Measurements from ENCODE around the gene SETX. TPM values are rescaled to one million over a fixed set of nuclear protein-coding genes. Genes with fewer than 3 reads are reported as not detected.

The SETX gene
- total RNA-seq (ENCODE audit: low replicate concordance), result 36.0 and 49.7 TPM in 2 replicates

GRCh38 chr9:132354637-132355355 is at the start of gene SETX:
SETX (minus strand) TSS chr9:132354986; CDS start chr9:132349428, 5,558 bp downstream.
- peak; percentile 100 for DNase-seq (ENCODE audit: low spot score)
- Histone ChIP-seq H3K27me3 (no peaks in the 10 kb centered on the region), H3K79me2 (ENCODE audit: low read depth) (peaks cover 41% of the 10 kb centered on the region)

GRCh38 chr9:132404228-132404881 is 49.6 kb upstream of the SETX start:
- peaks cover 10% of the 10 kb centered on the region for H3F3A ChIP-seq (ENCODE audit: low read depth)
- peaks cover 7% of the 10 kb centered on the region for H3K36me3 ChIP-seq
- H4K20me1 ChIP-seq (ENCODE audit: low read depth), result peaks cover 13% of the 10 kb centered on the region
- peaks cover 7% of the 10 kb centered on the region for H3K4me1 ChIP-seq
- Mint-ChIP-seq H3K9me3 (no peaks in the 10 kb centered on the region), H3K27me3 (ENCODE audit: insufficient read depth, low read depth) (peaks cover 2% of the 10 kb centered on the region), H3K27ac (peak overlapping the region; percentile 7), H3K36me3 (peaks cover 16% of the 10 kb centered on the region), H3K4me3 (peak overlapping the region; percentile 37), H3K4me1 (peaks cover 28% of the 10 kb centered on the region)
- H3K4me3 ChIP-seq, result no peak overlapping the region
- DNase-seq (ENCODE audit: low spot score), result no peak
- TF ChIP-seq CTCF (IDR thresholded peaks at IDR 0.05) (no peak), EZH2phosphoT487 (IDR thresholded peaks at IDR 0.05) (no peak), EZH2 (IDR thresholded peaks at IDR 0.05) (no peak)
- no peak overlapping the region for H3K9ac ChIP-seq
- H3K79me2 ChIP-seq (ENCODE audit: low read depth), result peaks cover 54% of the 10 kb centered on the region
- no peak overlapping the region for H2AFZ ChIP-seq (replicated peaks)
- H3K4me2 ChIP-seq, result no peak overlapping the region
- H3K27ac ChIP-seq, result no peak overlapping the region
- H3K27me3 ChIP-seq, result peaks cover 16% of the 10 kb centered on the region
- H3K9me3 ChIP-seq (ENCODE audit: low read depth), result no peaks in the 10 kb centered on the region

More at GRCh38 chr9:132354637-132355355, at the start of gene SETX:
- Histone ChIP-seq H2AFZ (replicated peaks) (peak within 1 kb of the TSS; percentile 91), H3K27ac (peak within 1 kb of the TSS; percentile 87), H3F3A (ENCODE audit: low read depth) (no peaks in the 10 kb centered on the region), H3K4me1 (peaks cover 9% of the 10 kb centered on the region), H3K9me3 (ENCODE audit: low read depth) (no peaks in the 10 kb centered on the region), H3K4me3 (peak within 1 kb of the TSS; percentile 95), H3K4me2 (peak within 1 kb of the TSS; percentile 98), H4K20me1 (ENCODE audit: low read depth) (peaks cover 26% of the 10 kb centered on the region), H3K9ac (peak within 1 kb of the TSS; percentile 94), H3K36me3 (no peaks in the 10 kb centered on the region)
- peak within 1 kb of the TSS; percentile 69 for H3K27ac Mint-ChIP-seq
- peaks cover 16% of the 10 kb centered on the region for H3K36me3 Mint-ChIP-seq
- peaks cover 23% of the 10 kb centered on the region for H3K4me1 Mint-ChIP-seq
- H3K27me3 Mint-ChIP-seq (ENCODE audit: insufficient read depth, low read depth), result no peaks in the 10 kb centered on the region
- H3K4me3 Mint-ChIP-seq, result peak within 1 kb of the TSS; percentile 93
- no peaks in the 10 kb centered on the region for H3K9me3 Mint-ChIP-seq
- TF ChIP-seq EZH2 (IDR thresholded peaks at IDR 0.05), result no peak
- TF ChIP-seq EZH2phosphoT487 (IDR thresholded peaks at IDR 0.05), result no peak
- no peak for TF ChIP-seq CTCF (IDR thresholded peaks at IDR 0.05)

GRCh38 chr9:132401824-132402223 is 47.0 kb upstream of the SETX start:
- Mint-ChIP-seq H3K4me1 (peaks cover 23% of the 10 kb centered on the region), H3K9me3 (no peaks in the 10 kb centered on the region), H3K27me3 (ENCODE audit: insufficient read depth, low read depth) (peaks cover 2% of the 10 kb centered on the region), H3K36me3 (peaks cover 27% of the 10 kb centered on the region), H3K27ac (no peak overlapping the region), H3K4me3 (no peak overlapping the region)
- Histone ChIP-seq H3K27me3 (no peaks in the 10 kb centered on the region), H3K27ac (no peak overlapping the region), H3K36me3 (peaks cover 10% of the 10 kb centered on the region), H3K4me2 (no peak overlapping the region), H3K9ac (no peak overlapping the region), H2AFZ (replicated peaks) (no peak overlapping the region), H3K79me2 (ENCODE audit: low read depth) (peaks cover 54% of the 10 kb centered on the region), H3F3A (ENCODE audit: low read depth) (peaks cover under 1% of the 10 kb centered on the region), H3K4me1 (peaks cover 7% of the 10 kb centered on the region), H3K9me3 (ENCODE audit: low read depth) (no peaks in the 10 kb centered on the region), H3K4me3 (no peak overlapping the region), H4K20me1 (ENCODE audit: low read depth) (peaks cover 13% of the 10 kb centered on the region)
- no peak for DNase-seq (ENCODE audit: low spot score)
- TF ChIP-seq EZH2phosphoT487 (IDR thresholded peaks at IDR 0.05) (no peak), CTCF (IDR thresholded peaks at IDR 0.05) (no peak), EZH2 (IDR thresholded peaks at IDR 0.05) (no peak)
